ENCODE data around the gene OTOG.

DNA sequence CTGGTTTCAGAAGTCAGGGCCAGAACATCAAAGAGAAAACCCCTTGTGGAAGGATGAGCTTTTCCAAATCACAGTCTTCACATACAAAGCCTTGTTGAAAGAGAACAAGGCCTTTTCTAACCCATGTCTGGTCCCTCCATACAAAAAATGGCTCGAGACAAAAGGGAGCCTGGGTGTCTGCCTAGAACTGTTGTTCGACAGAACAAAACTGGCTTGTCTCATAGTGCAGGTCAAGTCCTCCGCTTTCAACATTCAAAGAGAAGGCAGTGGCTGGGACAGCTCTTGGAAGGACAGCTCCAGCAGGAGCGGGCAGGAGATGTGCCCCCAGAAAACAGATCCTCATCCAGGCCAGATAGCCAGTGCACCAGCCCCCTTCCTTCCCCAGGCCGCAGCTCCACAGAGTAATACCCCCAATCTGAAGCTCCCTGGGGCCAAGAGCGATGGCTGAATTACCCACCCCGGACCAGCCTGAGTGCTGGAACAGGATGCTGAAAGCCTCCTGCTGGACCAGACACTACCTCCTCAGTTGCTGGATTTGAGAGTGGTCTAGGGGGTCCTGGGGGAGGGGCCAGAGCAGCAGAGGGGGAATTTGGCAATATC, 30.4 kb upstream of the OTOG start:
- TF ChIP-seq, protein P1, sequence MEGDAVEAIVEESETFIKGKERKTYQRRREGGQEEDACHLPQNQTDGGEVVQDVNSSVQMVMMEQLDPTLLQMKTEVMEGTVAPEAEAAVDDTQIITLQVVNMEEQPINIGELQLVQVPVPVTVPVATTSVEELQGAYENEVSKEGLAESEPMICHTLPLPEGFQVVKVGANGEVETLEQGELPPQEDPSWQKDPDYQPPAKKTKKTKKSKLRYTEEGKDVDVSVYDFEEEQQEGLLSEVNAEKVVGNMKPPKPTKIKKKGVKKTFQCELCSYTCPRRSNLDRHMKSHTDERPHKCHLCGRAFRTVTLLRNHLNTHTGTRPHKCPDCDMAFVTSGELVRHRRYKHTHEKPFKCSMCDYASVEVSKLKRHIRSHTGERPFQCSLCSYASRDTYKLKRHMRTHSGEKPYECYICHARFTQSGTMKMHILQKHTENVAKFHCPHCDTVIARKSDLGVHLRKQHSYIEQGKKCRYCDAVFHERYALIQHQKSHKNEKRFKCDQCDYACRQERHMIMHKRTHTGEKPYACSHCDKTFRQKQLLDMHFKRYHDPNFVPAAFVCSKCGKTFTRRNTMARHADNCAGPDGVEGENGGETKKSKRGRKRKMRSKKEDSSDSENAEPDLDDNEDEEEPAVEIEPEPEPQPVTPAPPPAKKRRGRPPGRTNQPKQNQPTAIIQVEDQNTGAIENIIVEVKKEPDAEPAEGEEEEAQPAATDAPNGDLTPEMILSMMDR (IDR thresholded peaks at IDR 0.05; ENCODE audit: borderline replicate concordance, extremely low read depth, low read length, poor library complexity, severe bottlenecking): no peak
- TF ChIP-seq EZH2 (IDR thresholded peaks at IDR 0.05; ENCODE audit: borderline replicate concordance, low read depth, low read length, severe bottlenecking): no peak
